Anterior cingulate cortex (tissue), 58 donors: Measurements from ENCODE around the gene ZNF608.

Experiments used
- DNase-seq, 58 donors: peaks; one replicate each; lab custom pipeline; 2025; lab: John Stamatoyannopoulos, UW

Gene ZNF608

GRCh38 chr5:124745928-124746915 is at the start of gene ZNF608:
TSS of gene ZNF608 (minus strand) at chr5:124746639. CDS start at chr5:124744989, 1,650 bp downstream.
- peak in 34 of 58 donors; percentile 13 to 73 (median 36) for DNase-seq

- no peak for DNase-seq
Measured at GRCh38 chr5:124795829-124796228, 49.4 kb upstream of the ZNF608 start.

GRCh38 chr5:124790895-124791732 is 44.7 kb upstream of the ZNF608 start:
- DNase-seq: no peak

GRCh38 chr5:124790301-124790894 is 44.0 kb upstream of the ZNF608 start:
- DNase-seq: peak in 3 of 58 donors; percentile 1 to 30 (median 5)

- no peak for DNase-seq
Measured at GRCh38 chr5:124789104-124789605, 42.7 kb upstream of the ZNF608 start.

- DNase-seq: peak in 3 of 58 donors; percentile 3 to 19 (median 16)
Measured at GRCh38 chr5:124783794-124784193, 37.4 kb upstream of the ZNF608 start.

- no peak for DNase-seq
Measured at GRCh38 chr5:124783285-124783684, 36.8 kb upstream of the ZNF608 start.

- no peak for DNase-seq
Measured at GRCh38 chr5:124782262-124782661, 35.8 kb upstream of the ZNF608 start.

GRCh38 chr5:124780011-124780410 is 33.6 kb upstream of the ZNF608 start:
- DNase-seq: no peak

GRCh38 chr5:124773315-124774311 is 27.2 kb upstream of the ZNF608 start:
- peak in 15 of 58 donors; percentile 3 to 61 (median 11) for DNase-seq

- no peak for DNase-seq
Measured at GRCh38 chr5:124772457-124773200, 26.2 kb upstream of the ZNF608 start.

- no peak for DNase-seq
Measured at GRCh38 chr5:124771761-124772160, 25.3 kb upstream of the ZNF608 start.

GRCh38 chr5:124764992-124765611 is 18.7 kb upstream of the ZNF608 start:
- DNase-seq: no peak

- no peak for DNase-seq
Measured at GRCh38 chr5:124764585-124764984, 18.1 kb upstream of the ZNF608 start.

- DNase-seq: peak in 15 of 58 donors; percentile 10 to 52 (median 28)
Measured at GRCh38 chr5:124761010-124761409, 14.6 kb upstream of the ZNF608 start.

GRCh38 chr5:124760608-124761007 is 14.2 kb upstream of the ZNF608 start:
- no peak for DNase-seq

- DNase-seq: peak in 29 of 58 donors; percentile 18 to 83 (median 38)
Measured at GRCh38 chr5:124755565-124755964, 9.1 kb upstream of the ZNF608 start.

GRCh38 chr5:124755041-124755440 is 8.6 kb upstream of the ZNF608 start:
- no peak for DNase-seq
